Endothelial cell of umbilical vein (primary cell): ENCODE data around the gene BCAS4. TPM values are rescaled to one million over a fixed set of nuclear protein-coding genes. Genes with fewer than 3 reads are reported as not detected.

Experiments used
- BruUV-seq: library from RNA; stranded (reverse); fragments of 400-500 nt; replicated peaks from 2 replicates; lab custom pipeline; 2021; lab: Mats Ljungman, UMichigan
- CTCF ChIA-PET: fragments of 300-600, 350-600 bp; sonication (Branson Sonifier 250); formaldehyde crosslinking; loops from one replicate; lab custom pipeline; 2021; ENCODE audit warnings: antibody characterized with exemption, inconsistent platforms; lab: Charles Lee
- POLR2A ChIA-PET: fragments of 300-600, 350-600 bp; sonication (Branson Sonifier 250); formaldehyde crosslinking; loops from one replicate; lab custom pipeline; 2021; ENCODE audit warnings: antibody characterized with exemption, inconsistent platforms; lab: Charles Lee
- DNase-seq: peaks from one replicate; pipeline ENCODE4 v3.0.0-alpha.2; 2011; ENCODE audit warnings: low read depth, low spot score
- FAIRE-seq: peaks from 2 replicates; lab custom pipeline; 2011; peaks lifted over from hg19 to GRCh38; lab: Jason Lieb, UNC
- H2AFZ ChIP-seq: 2 replicates; pipeline ENCODE4 v1.6.0; 2012; ENCODE audit warnings: low read depth, low read length, control low read depth, inconsistent platforms
- H3K27ac ChIP-seq: 2 replicates; pipeline ENCODE4 v1.5.1; 2011; ENCODE audit warnings: low read depth, mild to moderate bottlenecking, control low read depth, low read length, moderate library complexity; ENCODE audit not compliant: insufficient read depth
- H3K27me3 ChIP-seq, 2 experiments: 2 replicates each; pipeline versions ENCODE4 v1.6.0 to v1.6.1; 2011; ENCODE audit warnings: low read length in 2 of 2, mixed read lengths in 1 of 2; ENCODE audit not compliant: control insufficient read depth in 2 of 2, insufficient read depth in 2 of 2
- H3K36me3 ChIP-seq, 2 experiments: 2 replicates in 1 of 2; 3 replicates in 1 of 2; pipeline ENCODE4 v1.5.1; 2011; ENCODE audit warnings: low read length in 2 of 2, mild to moderate bottlenecking in 1 of 2, moderate library complexity in 1 of 2; ENCODE audit not compliant: control insufficient read depth in 2 of 2, insufficient read depth in 2 of 2; ENCODE audit errors: extremely low read depth in 1 of 2
- H3K4me1 ChIP-seq: 3 replicates; pipeline ENCODE4 v1.5.1; 2011; ENCODE audit warnings: mild to moderate bottlenecking, low read length; ENCODE audit not compliant: control insufficient read depth, insufficient read depth; ENCODE audit errors: extremely low read depth
- H3K4me2 ChIP-seq: 2 replicates; pipeline ENCODE4 v1.6.1; 2011; ENCODE audit warnings: low read length, control low read depth, mixed read lengths; ENCODE audit not compliant: insufficient read depth
- H3K4me3 ChIP-seq, 3 experiments: fragments of 200-600 bp in 1 of 3; sonication (generic), shearing (Covaris generic) in 1 of 3; replicated peaks in 1 of 3; 2 replicates each; pipeline ENCODE4 v1.5.1; 2011 to 2016; ENCODE audit warnings: control low read depth in 3 of 3, low read length in 3 of 3, mild to moderate bottlenecking in 2 of 3, inconsistent platforms in 1 of 3, low read depth in 1 of 3, moderate library complexity in 1 of 3; ENCODE audit not compliant: insufficient read depth in 1 of 3
- H3K79me2 ChIP-seq: 2 replicates; pipeline ENCODE4 v1.6.0; 2012; ENCODE audit warnings: low read length, inconsistent platforms; ENCODE audit not compliant: control insufficient read depth, insufficient read depth
- H3K9ac ChIP-seq: replicated peaks from 2 replicates; pipeline ENCODE3; 2011; ENCODE audit warnings: low read length, control low read depth; ENCODE audit not compliant: insufficient read depth; ENCODE audit errors: extremely low read depth
- H3K9me1 ChIP-seq: replicated peaks from 3 replicates; pipeline ENCODE4 v1.6.0; 2011; ENCODE audit warnings: mild to moderate bottlenecking, low read length; ENCODE audit not compliant: control insufficient read depth, insufficient read depth; ENCODE audit errors: extremely low read depth
- H3K9me3 ChIP-seq: replicated peaks from 2 replicates; pipeline ENCODE4 v1.5.1; 2012; ENCODE audit warnings: low read length, inconsistent platforms; ENCODE audit not compliant: control insufficient read depth, insufficient read depth
- H4K20me1 ChIP-seq: replicated peaks from 2 replicates; pipeline ENCODE3; 2011; ENCODE audit warnings: mild to moderate bottlenecking, low read length; ENCODE audit not compliant: control insufficient read depth, insufficient read depth; ENCODE audit errors: extremely low read depth
- CTCF ChIP-seq, 2 donors: IDR thresholded peaks; 1 replicate in 1 of 2; 2 replicates in 1 of 2; pipeline ENCODE4 v1.5.1; 2011; ENCODE audit warnings: low read length in 2 of 2, mild to moderate bottlenecking in 2 of 2, moderate library complexity in 2 of 2, control low read depth in 1 of 2, inconsistent platforms in 1 of 2, low read depth in 1 of 2; ENCODE audit not compliant: insufficient read depth in 1 of 2; ENCODE audit errors: extremely low read depth in 1 of 2
- EZH2 ChIP-seq: IDR thresholded peaks from 2 replicates; pipeline ENCODE4 v1.6.1; 2012; ENCODE audit warnings: borderline replicate concordance, low read depth, mild to moderate bottlenecking, moderate library complexity, low read length, inconsistent platforms; ENCODE audit not compliant: severe bottlenecking
- FOS ChIP-seq: IDR thresholded peaks from 2 replicates; pipeline ENCODE4 v1.6.1; 2011; ENCODE audit warnings: mild to moderate bottlenecking, low read length, moderate library complexity, borderline replicate concordance; ENCODE audit not compliant: insufficient read depth
- GATA2 ChIP-seq: IDR thresholded peaks from 2 replicates; pipeline ENCODE4 v1.7.0; 2011; ENCODE audit warnings: low read depth, mild to moderate bottlenecking, moderate library complexity, mixed read lengths, low read length; ENCODE audit not compliant: insufficient read length, insufficient read depth
- JUN ChIP-seq: IDR thresholded peaks from 2 replicates; pipeline ENCODE4 v1.6.1; 2011; ENCODE audit warnings: borderline replicate concordance, low read depth; ENCODE audit not compliant: insufficient read length, insufficient read depth
- MYC ChIP-seq: IDR thresholded peaks from one replicate; pipeline ENCODE4 v1.6.1; 2011; ENCODE audit warnings: mild to moderate bottlenecking, low read depth, low read length
- POLR2A ChIP-seq: IDR thresholded peaks from 2 replicates; pipeline ENCODE4 v1.6.1; 2012; ENCODE audit warnings: low read depth, mild to moderate bottlenecking, control low read depth, low read length
- POLR2AphosphoS5 ChIP-seq: IDR thresholded peaks from 2 replicates; pipeline ENCODE4 v1.6.1; 2012; ENCODE audit warnings: low read depth, mild to moderate bottlenecking, control low read depth, low read length, moderate library complexity; ENCODE audit not compliant: insufficient read depth
- dilution Hi-C: fragments of 300-500 bp; cut with MboI; formaldehyde crosslinking; loops from one replicate; pipeline ENCODE4 v1.15.0; 2019; ENCODE audit warnings: low sequenced_read_pairs; ENCODE audit not compliant: extremely low pct_ligation_motif_present
- intact Hi-C: fragments of 100-400 bp; cut with micrococcal nuclease; formaldehyde crosslinking; loops from one replicate; pipeline ENCODE4 v1.10.0; 2022
- polyA plus RNA-seq, 4 experiments: library from polyadenylated mRNA; depleted of rRNA in 3 of 4; stranded (reverse) in 3 of 4; unstranded in 1 of 4; fragments of >200 nt; gene quantifications; 2 replicates each; pipeline versions ENCODE4 v1.2.1 to v1.2.3, GENCODE V29; 2011 to 2012; ENCODE audit warnings: missing spikeins in 1 of 4
- total RNA-seq: library from RNA; stranded (reverse); gene quantifications from 2 replicates; pipeline ENCODE4 v1.2.3, GENCODE V29; 2021
- TF ChIP-seq, protein P1 (sequence below): IDR thresholded peaks from 2 replicates; pipeline ENCODE4 v1.6.1; 2011; ENCODE audit not compliant: insufficient read depth, insufficient read length

The BCAS4 gene
- total and polyA plus RNA-seq, 2 donors (not counting 3 experiments of a cell fraction or from before 2014, with no cell fraction given), result 1.0 to 1.5 TPM

DNA sequence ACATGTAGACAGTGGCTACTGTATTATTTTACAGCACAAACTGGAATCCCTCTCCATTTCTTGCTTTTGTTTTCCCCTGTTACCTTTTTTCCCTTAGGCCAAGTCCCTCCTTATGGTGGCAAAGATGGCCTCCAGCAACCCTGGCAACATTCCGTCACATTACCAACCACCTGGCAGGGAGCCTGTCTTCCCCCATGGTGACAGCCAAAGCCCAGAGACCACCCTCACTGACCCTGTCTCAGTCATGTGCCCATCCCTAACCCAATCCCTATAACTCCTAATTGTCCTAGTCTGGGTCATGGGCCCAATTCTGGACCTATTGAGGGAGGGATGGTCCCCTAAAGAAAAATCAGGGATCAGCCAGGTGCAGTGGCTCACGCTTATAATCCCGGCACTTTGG, 35.9 kb upstream of the BCAS4 start:
- CTCF ChIA-PET, result interaction anchor here (0.7 kb wide), 1 partner anchor 9 kb away, joined by 4 read pairs; no protein-coding TSS in a partner anchor
- Histone ChIP-seq H3K4me3 (no peak overlapping the region), H4K20me1 (no peaks in the 10 kb centered on the region), H3K9me1 (no peaks in the 10 kb centered on the region), H3K9me3 (no peaks in the 10 kb centered on the region), H3K27ac (no peak overlapping the region), H3K79me2 (no peaks in the 10 kb centered on the region), H3K4me1 (no peaks in the 10 kb centered on the region), H3K27me3 (peaks cover 0 to 9% of the 10 kb centered on the region in 2 experiments), H3K4me2 (no peak overlapping the region), H2AFZ (no peak overlapping the region), H3K36me3 (no peaks in the 10 kb centered on the region), H3K9ac (no peak overlapping the region)
- POLR2A ChIA-PET, result no interaction called here
- no TSS peak for BruUV-seq
- dilution Hi-C loops, result no loop called here
- no peak for DNase-seq
- intact Hi-C loops, result no loop called here
- TF ChIP-seq GATA2, result no peak
- TF ChIP-seq JUN, result no peak
- no peak for TF ChIP-seq MYC
- TF ChIP-seq POLR2A, result no peak
- TF ChIP-seq EZH2, result no peak
- TF ChIP-seq CTCF (IDR thresholded peaks at IDR 0.05; ENCODE audit: extremely low read depth in 1 of 2, insufficient read depth in 1 of 2, low read depth in 1 of 2, low read length in 2 of 2), result no peak
- TF ChIP-seq, protein P1, sequence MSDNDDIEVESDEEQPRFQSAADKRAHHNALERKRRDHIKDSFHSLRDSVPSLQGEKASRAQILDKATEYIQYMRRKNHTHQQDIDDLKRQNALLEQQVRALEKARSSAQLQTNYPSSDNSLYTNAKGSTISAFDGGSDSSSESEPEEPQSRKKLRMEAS, result no peak
- no peak for TF ChIP-seq FOS
- no peak for TF ChIP-seq POLR2AphosphoS5
- FAIRE-seq, result no peak
